Measurements from ENCODE around the gene PLK5.
A peak's percentile ranks its signal among the peaks of the same experiment; 100 is the strongest.
"Not testable (repeated sequence)": the region's sequence is repeated elsewhere in the genome, so short reads cannot be mapped to it uniquely, and the experiment has no call there.

The PLK5 gene

GRCh38 chr19:1523412-1524286 is at the start of gene PLK5:
Gene PLK5, plus strand, starts transcription at chr19:1524077. Its CDS starts 2,920 bp downstream, at chr19:1526997.
- DNase-seq = no peak

- DNase-seq = no peak
These were observed 49.0 kb upstream of the PLK5 start for GRCh38 chr19:1474765-1475351.

GRCh38 chr19:1475751-1476437 is 48.0 kb upstream of the PLK5 start:
- DNase-seq = no peak

GRCh38 chr19:1477056-1477455 is 46.8 kb upstream of the PLK5 start:
- not testable (repeated sequence) for DNase-seq

- DNase-seq = peak; percentile 90
These were observed 44.8 kb upstream of the PLK5 start, which contains the start of gene C19orf25 for GRCh38 chr19:1478934-1479707. Gene C19orf25, minus strand, starts transcription at chr19:1479215. Its CDS starts 312 bp downstream, at chr19:1478903.

GRCh38 chr19:1481224-1481892 is 42.5 kb upstream of the PLK5 start:
- DNase-seq = no peak

- DNase-seq = no peak
These were observed 42.0 kb upstream of the PLK5 start for GRCh38 chr19:1481893-1482360.

GRCh38 chr19:1482361-1483130 is 41.3 kb upstream of the PLK5 start:
- no peak for DNase-seq

- no peak for DNase-seq
These were observed 40.5 kb upstream of the PLK5 start for GRCh38 chr19:1483131-1483978.

- DNase-seq = no peak
These were observed 39.9 kb upstream of the PLK5 start for GRCh38 chr19:1483979-1484428.

- no peak for DNase-seq
These were observed 36.9 kb upstream of the PLK5 start for GRCh38 chr19:1486720-1487575.

- no peak for DNase-seq
These were observed 36.1 kb upstream of the PLK5 start for GRCh38 chr19:1487576-1488281.

- DNase-seq = no peak
These were observed 35.6 kb upstream of the PLK5 start for GRCh38 chr19:1488282-1488601.

- DNase-seq = no peak
These were observed 34.2 kb upstream of the PLK5 start for GRCh38 chr19:1489463-1490310.

GRCh38 chr19:1490311-1491113 is 33.4 kb upstream of the PLK5 start, which contains the start of gene PCSK4:
Gene PCSK4, minus strand, starts transcription at chr19:1490350. Its CDS starts 4 bp downstream, at chr19:1490346.
- DNase-seq = peak; percentile 98

GRCh38 chr19:1491114-1491848 is 32.6 kb upstream of the PLK5 start, which contains the start of gene REEP6:
Gene REEP6, plus strand, starts transcription at chr19:1491181. Its CDS starts 89 bp downstream, at chr19:1491270.
- no peak for DNase-seq
